Coronary artery (tissue), 2 donors: ENCODE measurements around the gene FUT9.

Source experiments
- DNase-seq: peaks from one replicate; pipeline ENCODE4 v3.0.0-alpha.2; 2017; ENCODE audit warnings: low spot score
- H3K27ac ChIP-seq, 2 donors: fragments of 200-600 bp; sonication (generic); one replicate each; pipeline ENCODE4 v1.5.1; 2016 to 2019
- H3K4me3 ChIP-seq: fragments of 200-600 bp; sonication (generic); 2 replicates; pipeline ENCODE4 v1.5.1; 2016; ENCODE audit warnings: mild to moderate bottlenecking, moderate library complexity
- TF ChIP-seq, protein P1 (sequence below): fragments of 200-600 bp; sonication (generic); IDR thresholded peaks from one replicate; pipeline ENCODE4 v1.5.1; 2019; ENCODE audit warnings: antibody characterized with exemption

FUT9 gene

GRCh38 chr6:96186516-96187195 lies 170.9 kb downstream of the FUT9 start:
- no peak for DNase-seq
- no peak overlapping the region for H3K27ac ChIP-seq
- TF ChIP-seq, protein P1, sequence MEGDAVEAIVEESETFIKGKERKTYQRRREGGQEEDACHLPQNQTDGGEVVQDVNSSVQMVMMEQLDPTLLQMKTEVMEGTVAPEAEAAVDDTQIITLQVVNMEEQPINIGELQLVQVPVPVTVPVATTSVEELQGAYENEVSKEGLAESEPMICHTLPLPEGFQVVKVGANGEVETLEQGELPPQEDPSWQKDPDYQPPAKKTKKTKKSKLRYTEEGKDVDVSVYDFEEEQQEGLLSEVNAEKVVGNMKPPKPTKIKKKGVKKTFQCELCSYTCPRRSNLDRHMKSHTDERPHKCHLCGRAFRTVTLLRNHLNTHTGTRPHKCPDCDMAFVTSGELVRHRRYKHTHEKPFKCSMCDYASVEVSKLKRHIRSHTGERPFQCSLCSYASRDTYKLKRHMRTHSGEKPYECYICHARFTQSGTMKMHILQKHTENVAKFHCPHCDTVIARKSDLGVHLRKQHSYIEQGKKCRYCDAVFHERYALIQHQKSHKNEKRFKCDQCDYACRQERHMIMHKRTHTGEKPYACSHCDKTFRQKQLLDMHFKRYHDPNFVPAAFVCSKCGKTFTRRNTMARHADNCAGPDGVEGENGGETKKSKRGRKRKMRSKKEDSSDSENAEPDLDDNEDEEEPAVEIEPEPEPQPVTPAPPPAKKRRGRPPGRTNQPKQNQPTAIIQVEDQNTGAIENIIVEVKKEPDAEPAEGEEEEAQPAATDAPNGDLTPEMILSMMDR = no peak
- H3K4me3 ChIP-seq = no peak overlapping the region

DNA sequence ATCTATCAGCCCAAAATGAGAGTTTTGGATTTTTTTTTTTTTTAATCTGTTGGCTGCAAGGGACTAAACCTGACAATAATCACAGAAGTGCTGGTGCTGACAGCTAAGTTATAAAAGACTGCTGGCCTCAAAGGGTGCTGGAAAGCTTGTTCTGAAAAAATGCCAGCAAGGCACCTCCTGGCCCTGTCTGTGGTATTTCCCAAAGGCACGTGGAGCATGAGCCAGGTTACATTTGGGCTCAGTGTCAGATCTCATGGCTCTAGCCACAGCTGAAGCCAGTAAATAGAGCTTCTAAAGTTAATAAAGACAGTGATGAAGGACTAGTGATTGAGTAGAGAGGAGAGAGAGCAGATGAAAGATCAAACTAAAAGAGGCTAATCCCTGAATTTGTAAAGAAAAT lies 178.9 kb downstream of the FUT9 start:
- no peak for DNase-seq
- Histone ChIP-seq H3K27ac (no peak overlapping the region), H3K4me3 (no peak overlapping the region)
- TF ChIP-seq, protein P1 = no peak

- no peak overlapping the region for H3K4me3 ChIP-seq
- TF ChIP-seq, protein P1 = no peak
- no peak for DNase-seq
- H3K27ac ChIP-seq = no peak overlapping the region
Observed at GRCh38 chr6:96195272-96195671, 179.5 kb downstream of the FUT9 start.

DNA sequence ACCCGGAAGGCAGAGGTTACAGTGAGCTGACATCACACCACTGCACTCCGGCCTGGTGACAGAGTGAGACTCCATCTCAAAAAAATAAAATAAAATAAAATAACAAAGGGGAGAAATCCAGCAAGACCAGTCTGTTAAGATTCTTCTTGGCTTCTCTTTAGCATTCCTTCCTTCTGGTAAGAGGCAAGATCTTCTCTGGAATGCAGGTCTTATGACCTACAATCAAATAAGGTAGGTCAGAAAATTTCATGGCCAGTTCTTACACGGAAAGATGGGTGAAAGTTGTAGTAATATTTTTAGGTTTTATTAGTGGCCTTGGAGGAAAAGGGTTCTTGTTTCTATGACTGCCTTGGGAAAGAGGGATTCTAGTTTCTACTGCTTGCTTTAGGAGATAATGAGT lies 180.9 kb downstream of the FUT9 start:
- no peak overlapping the region for H3K27ac ChIP-seq
- DNase-seq = no peak
- no peak overlapping the region for H3K4me3 ChIP-seq
- TF ChIP-seq, protein P1 = no peak

GRCh38 chr6:96197241-96197640 lies 181.5 kb downstream of the FUT9 start:
- Histone ChIP-seq H3K4me3 (no peak overlapping the region), H3K27ac (no peak overlapping the region)
- TF ChIP-seq, protein P1 = no peak
- no peak for DNase-seq

DNA sequence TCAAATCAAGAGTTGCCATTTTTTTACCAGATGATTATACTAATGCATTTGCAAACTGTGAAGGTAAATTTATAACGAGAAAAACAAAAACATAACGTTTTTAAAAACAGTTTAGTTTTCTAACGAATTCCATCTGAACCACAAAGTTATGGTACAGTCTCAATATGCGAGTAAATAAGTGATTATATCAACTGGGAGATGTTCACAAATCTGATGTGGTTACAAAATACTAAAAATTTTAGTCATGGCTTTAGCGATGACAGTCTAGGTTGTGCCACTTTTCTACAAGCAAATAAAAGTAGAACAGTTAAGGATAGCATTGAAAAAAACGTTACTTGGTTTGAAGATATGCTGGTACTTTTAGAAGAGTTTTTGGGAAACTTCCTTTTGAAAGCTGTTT lies 186.8 kb downstream of the FUT9 start:
- DNase-seq = no peak
- TF ChIP-seq, protein P1 = no peak
- Histone ChIP-seq H3K27ac (no peak overlapping the region), H3K4me3 (no peak overlapping the region)

- Histone ChIP-seq H3K4me3 (no peak overlapping the region), H3K27ac (no peak overlapping the region)
- TF ChIP-seq, protein P1 = no peak
- DNase-seq = no peak
Observed at GRCh38 chr6:96211341-96211740, 195.6 kb downstream of the FUT9 start.
